Activated T-helper 17 cell treated with anti-CD3 and anti-CD28 coated beads, Interleukin-2, amount 50 U/mL, for 72 hours (primary cell): ENCODE results near the gene DLL4. TPM values are rescaled to one million over a fixed set of nuclear protein-coding genes. Genes with fewer than 3 reads are reported as not detected.

Source experiments
- ATAC-seq: fragments of 150-1000 bp; cut with Tn5 transposase; replicated peaks from 2 replicates; pipeline ENCODE4 v1.10.0; 2021; ENCODE audit warnings: mild to moderate bottlenecking, moderate library complexity
- H3K27ac Mint-ChIP-seq: one replicate; pipeline ENCODE4 v1.8.0; 2022; ENCODE audit warnings: mixed read lengths
- H3K27me3 Mint-ChIP-seq: one replicate; pipeline ENCODE4 v1.8.0; 2022; ENCODE audit warnings: mixed read lengths
- H3K36me3 Mint-ChIP-seq: one replicate; pipeline ENCODE4 v1.8.0; 2022; ENCODE audit warnings: low read depth, mild to moderate bottlenecking, mixed read lengths
- H3K4me1 Mint-ChIP-seq: one replicate; pipeline ENCODE4 v1.8.0; 2022; ENCODE audit warnings: mixed read lengths
- H3K4me3 Mint-ChIP-seq: one replicate; pipeline ENCODE4 v1.8.0; 2022; ENCODE audit warnings: mild to moderate bottlenecking, mixed read lengths
- H3K9me3 Mint-ChIP-seq: one replicate; pipeline ENCODE4 v1.8.0; 2022; ENCODE audit warnings: mixed read lengths
- total RNA-seq, 2 donors: library from RNA; stranded (reverse); gene quantifications; one replicate each; pipeline ENCODE4 v1.2.3, GENCODE V29; 2022

DLL4 gene
- total RNA-seq, 2 donors from 2014 or later: not detected

DNA sequence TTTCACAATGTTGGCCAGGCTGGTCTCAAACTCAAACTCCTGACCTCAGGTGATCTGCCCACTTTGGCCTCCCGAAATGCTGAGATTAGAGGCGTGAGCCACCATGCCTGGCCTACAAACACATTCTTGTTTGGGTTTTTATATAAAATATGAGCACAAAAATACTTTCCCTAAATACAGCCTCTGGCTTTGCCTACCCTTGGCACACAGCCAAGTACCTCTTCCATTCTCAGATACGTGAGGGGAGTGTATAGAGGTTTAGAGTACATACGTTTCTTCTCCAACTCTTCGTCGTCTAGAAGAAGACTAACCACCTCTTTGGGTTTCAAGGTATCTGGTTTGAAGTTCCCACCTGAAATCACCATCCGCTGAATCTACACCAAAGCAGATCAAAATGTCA lies 57.7 kb downstream of the DLL4 start:
- H3K27ac Mint-ChIP-seq: no peak overlapping the region
- H3K4me3 Mint-ChIP-seq: no peak overlapping the region
- no peaks in the 10 kb centered on the region for H3K27me3 Mint-ChIP-seq
- peaks cover 92% of the 10 kb centered on the region for H3K36me3 Mint-ChIP-seq
- no peak for ATAC-seq
- H3K4me1 Mint-ChIP-seq: peaks cover 20% of the 10 kb centered on the region
- H3K9me3 Mint-ChIP-seq: no peaks in the 10 kb centered on the region

DNA sequence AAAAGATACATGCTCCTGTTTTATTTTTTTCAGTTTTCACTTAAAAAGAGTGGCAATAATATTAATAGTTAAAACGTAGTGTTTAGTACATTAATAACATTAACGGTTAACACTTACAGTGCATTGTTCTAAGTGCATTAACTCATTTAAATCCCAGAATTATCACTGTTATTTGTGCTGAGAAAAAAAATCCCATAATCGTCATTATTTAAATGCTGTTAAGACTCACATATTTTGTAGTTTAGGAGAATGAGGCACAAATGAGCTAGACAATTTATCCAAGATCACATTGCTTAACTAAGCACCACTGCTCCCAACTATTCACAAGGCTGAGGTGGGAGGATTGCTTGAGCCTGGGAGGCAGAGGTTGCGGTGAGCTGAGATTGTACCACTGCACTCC lies 59.0 kb downstream of the DLL4 start:
- no peak overlapping the region for H3K27ac Mint-ChIP-seq
- H3K9me3 Mint-ChIP-seq: no peaks in the 10 kb centered on the region
- H3K4me3 Mint-ChIP-seq: no peak overlapping the region
- H3K4me1 Mint-ChIP-seq: peaks cover 18% of the 10 kb centered on the region
- no peak for ATAC-seq
- H3K27me3 Mint-ChIP-seq: no peaks in the 10 kb centered on the region
- peaks cover 91% of the 10 kb centered on the region for H3K36me3 Mint-ChIP-seq

Other genes with a start within 250 kb of the DLL4 start
- 10 to 100 TPM; 40.1 to 61.4 TPM for gene RAD51, start 234.2 kb upstream of the DLL4 start, total RNA-seq
- gene RMDN3, start 174.1 kb upstream of the DLL4 start, total RNA-seq: 10 to 100 TPM; 18.4 to 30.9 TPM
- gene GCHFR, start 165.3 kb upstream of the DLL4 start, total RNA-seq: 10 to 100 TPM; 46.1 to 50.4 TPM
- 1 to 10 TPM; 2.4 to 2.7 TPM for gene C15orf62, start 159.4 kb upstream of the DLL4 start, total RNA-seq
- gene ZFYVE19, start 122.3 kb upstream of the DLL4 start, total RNA-seq: 10 to 100 TPM; 35.9 to 38.7 TPM
- gene DNAJC17, start 121.9 kb upstream of the DLL4 start, total RNA-seq: 10 to 100 TPM; 30.3 to 34.3 TPM
- gene PPP1R14D, start 100.6 kb upstream of the DLL4 start, total RNA-seq: not detected
- 10 to 100 TPM in 1 of 2 donors, 1 to 10 TPM in 1; 8.4 to 11.7 TPM for gene SPINT1, start 85.3 kb upstream of the DLL4 start, total RNA-seq
- under 1 TPM; 0.24 to 0.45 TPM for gene RHOV, start 55.1 kb upstream of the DLL4 start, total RNA-seq
- 10 to 100 TPM in 1 of 2 donors, 1 to 10 TPM in 1; 5.6 to 12.0 TPM for gene VPS18, start 34.9 kb upstream of the DLL4 start, total RNA-seq
- 1 to 10 TPM; 2.4 to 6.8 TPM for gene CHAC1, start 24.1 kb downstream of the DLL4 start, total RNA-seq
- gene INO80, start 186.9 kb downstream of the DLL4 start, total RNA-seq: 10 to 100 TPM; 22.8 to 25.9 TPM